WERI-Rb-1 (cell line): ENCODE results near the gene IQSEC3.

Source experiments
- DNase-seq: peaks from one replicate; pipeline ENCODE4 v3.0.0-alpha.2; 2020
- H3K27ac ChIP-seq: fragments of 250-450 bp; sonication (Bioruptor Pico); 2 replicates; pipeline ENCODE4 v1.5.1; 2020; ENCODE audit warnings: mild to moderate bottlenecking, moderate library complexity
- H3K27me3 ChIP-seq: fragments of 250-450 bp; sonication (Bioruptor Pico); 2 replicates; pipeline ENCODE4 v1.5.1; 2021; ENCODE audit warnings: mild to moderate bottlenecking, low read depth, moderate library complexity; ENCODE audit not compliant: insufficient read depth, severe bottlenecking
- H3K36me3 ChIP-seq: fragments of 250-450 bp; sonication (Bioruptor Pico); 2 replicates; pipeline ENCODE4 v1.5.1; 2020; ENCODE audit warnings: mild to moderate bottlenecking, moderate library complexity
- H3K4me3 ChIP-seq: 2 replicates; pipeline ENCODE4 v1.5.1; 2011; ENCODE audit warnings: low read depth, mild to moderate bottlenecking, control low read depth, low read length
- H3K9me3 ChIP-seq: fragments of 250-450 bp; sonication (Bioruptor Pico); 2 replicates; pipeline ENCODE4 v1.5.1; 2021; ENCODE audit warnings: mild to moderate bottlenecking, moderate library complexity; ENCODE audit not compliant: severe bottlenecking
- TF ChIP-seq, protein P1 (sequence below): IDR thresholded peaks from 2 replicates; pipeline ENCODE4 v1.5.1; 2011; ENCODE audit warnings: low read depth, mild to moderate bottlenecking, control low read depth, inconsistent platforms, low read length

The IQSEC3 gene

DNA sequence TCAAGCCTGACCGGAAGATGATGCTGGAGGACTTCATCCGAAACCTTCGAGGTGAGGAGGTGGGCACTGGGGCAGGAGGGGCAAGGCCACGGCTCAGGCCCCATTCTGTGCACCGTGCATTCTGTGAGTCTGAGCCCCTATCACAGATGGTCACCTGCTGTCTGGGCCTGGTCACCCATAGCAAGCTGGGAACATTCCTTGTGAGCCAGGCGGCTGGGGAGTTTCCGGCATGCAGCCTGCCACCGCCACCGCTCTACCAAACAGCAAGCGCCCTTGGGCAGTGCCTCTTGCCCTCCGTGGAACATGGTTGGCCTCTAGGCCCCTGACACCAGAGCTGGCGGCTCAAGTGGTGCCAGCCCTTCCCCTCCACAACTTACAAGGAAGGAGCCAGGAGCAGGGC, 91.1 kb downstream of the IQSEC3 start:
- TF ChIP-seq, protein P1, sequence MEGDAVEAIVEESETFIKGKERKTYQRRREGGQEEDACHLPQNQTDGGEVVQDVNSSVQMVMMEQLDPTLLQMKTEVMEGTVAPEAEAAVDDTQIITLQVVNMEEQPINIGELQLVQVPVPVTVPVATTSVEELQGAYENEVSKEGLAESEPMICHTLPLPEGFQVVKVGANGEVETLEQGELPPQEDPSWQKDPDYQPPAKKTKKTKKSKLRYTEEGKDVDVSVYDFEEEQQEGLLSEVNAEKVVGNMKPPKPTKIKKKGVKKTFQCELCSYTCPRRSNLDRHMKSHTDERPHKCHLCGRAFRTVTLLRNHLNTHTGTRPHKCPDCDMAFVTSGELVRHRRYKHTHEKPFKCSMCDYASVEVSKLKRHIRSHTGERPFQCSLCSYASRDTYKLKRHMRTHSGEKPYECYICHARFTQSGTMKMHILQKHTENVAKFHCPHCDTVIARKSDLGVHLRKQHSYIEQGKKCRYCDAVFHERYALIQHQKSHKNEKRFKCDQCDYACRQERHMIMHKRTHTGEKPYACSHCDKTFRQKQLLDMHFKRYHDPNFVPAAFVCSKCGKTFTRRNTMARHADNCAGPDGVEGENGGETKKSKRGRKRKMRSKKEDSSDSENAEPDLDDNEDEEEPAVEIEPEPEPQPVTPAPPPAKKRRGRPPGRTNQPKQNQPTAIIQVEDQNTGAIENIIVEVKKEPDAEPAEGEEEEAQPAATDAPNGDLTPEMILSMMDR, result no peak
- no peak overlapping the region for H3K4me3 ChIP-seq
- DNase-seq, result no peak

DNA sequence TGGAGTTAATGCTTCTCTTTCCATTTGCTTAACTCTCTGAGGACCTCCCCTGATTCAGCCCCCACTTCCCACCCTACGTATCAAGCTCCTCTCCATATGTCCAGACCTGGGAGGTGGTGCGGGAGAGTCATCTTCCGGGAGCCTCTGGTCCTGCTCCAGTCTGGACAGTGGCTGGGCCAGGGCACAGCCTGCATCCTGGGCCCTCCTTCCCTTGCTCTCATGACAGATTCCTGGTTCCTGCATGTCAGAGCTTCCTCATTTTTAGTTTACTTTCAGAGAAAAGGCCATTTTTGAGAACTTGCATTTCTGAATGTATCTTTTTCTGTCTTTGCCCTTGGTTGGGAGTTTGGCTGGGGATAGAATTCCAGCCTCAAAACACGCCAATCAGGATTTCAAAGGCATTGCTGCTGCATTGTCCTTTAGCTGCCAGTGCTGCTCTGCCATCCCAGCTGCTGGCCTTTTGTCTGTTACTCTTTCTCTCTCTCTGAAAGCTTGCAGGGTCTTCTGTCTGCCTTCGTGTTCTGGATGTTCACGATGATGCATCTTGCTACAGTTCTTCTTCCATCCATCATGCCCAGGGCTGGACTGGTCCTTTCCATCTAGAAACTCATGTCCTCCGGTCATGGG, 92.7 kb downstream of the IQSEC3 start:
- Histone ChIP-seq H3K36me3 (no peaks in the 10 kb centered on the region), H3K27me3 (no peaks in the 10 kb centered on the region), H3K9me3 (no peaks in the 10 kb centered on the region), H3K4me3 (no peak overlapping the region), H3K27ac (no peak overlapping the region)
- TF ChIP-seq, protein P1, result no peak
- DNase-seq, result no peak

More for the DNA sequence above, 91.1 kb downstream of the IQSEC3 start:
- H3K27ac ChIP-seq, result no peak overlapping the region
- H3K36me3 ChIP-seq, result no peaks in the 10 kb centered on the region
- H3K27me3 ChIP-seq, result no peaks in the 10 kb centered on the region
- no peaks in the 10 kb centered on the region for H3K9me3 ChIP-seq

DNA sequence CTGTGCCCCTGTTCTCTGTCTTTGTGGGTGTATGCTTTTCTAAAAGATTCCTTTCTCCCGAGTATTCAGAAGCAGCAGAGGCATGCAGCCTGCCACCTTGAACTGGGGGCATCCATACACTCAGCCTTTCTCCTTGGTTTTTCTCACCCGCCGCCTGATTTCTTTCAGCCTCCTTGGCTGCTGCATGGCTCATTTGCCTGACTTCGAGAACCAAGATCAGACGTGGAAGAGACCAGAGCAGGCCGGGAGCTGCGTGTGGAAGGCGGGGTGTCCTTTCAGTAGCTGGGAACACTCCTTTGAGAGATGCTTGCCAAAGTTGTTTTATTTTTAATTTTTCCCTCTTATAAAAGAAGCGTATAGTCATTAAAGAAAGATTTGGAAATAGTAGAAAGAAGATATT, 94.3 kb downstream of the IQSEC3 start:
- DNase-seq, result no peak
- Histone ChIP-seq H3K36me3 (no peaks in the 10 kb centered on the region), H3K27me3 (no peaks in the 10 kb centered on the region), H3K27ac (no peak overlapping the region), H3K9me3 (no peaks in the 10 kb centered on the region), H3K4me3 (no peak overlapping the region)
- TF ChIP-seq, protein P1, result no peak

DNA sequence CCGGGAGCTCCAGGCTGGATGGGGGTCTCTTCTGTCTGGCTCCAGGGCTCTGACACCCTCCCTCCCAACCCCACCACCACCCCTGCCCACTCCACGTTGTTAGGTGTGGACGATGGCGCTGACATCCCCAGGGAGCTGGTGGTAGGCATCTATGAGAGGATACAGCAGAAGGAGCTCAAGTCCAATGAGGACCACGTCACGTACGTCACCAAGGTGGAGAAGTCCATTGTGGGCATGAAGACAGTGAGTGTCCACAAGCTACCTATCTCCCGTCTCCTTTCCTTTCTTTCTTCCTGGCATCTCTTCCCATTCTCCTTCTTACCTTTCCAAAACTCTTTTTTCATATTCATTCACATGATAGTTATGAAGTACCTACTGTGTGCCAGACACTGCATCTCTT, 95.3 kb downstream of the IQSEC3 start:
- Histone ChIP-seq H3K36me3 (no peaks in the 10 kb centered on the region), H3K27ac (no peak overlapping the region), H3K4me3 (no peak overlapping the region), H3K9me3 (no peaks in the 10 kb centered on the region), H3K27me3 (no peaks in the 10 kb centered on the region)
- TF ChIP-seq, protein P1, result no peak
- no peak for DNase-seq

DNA sequence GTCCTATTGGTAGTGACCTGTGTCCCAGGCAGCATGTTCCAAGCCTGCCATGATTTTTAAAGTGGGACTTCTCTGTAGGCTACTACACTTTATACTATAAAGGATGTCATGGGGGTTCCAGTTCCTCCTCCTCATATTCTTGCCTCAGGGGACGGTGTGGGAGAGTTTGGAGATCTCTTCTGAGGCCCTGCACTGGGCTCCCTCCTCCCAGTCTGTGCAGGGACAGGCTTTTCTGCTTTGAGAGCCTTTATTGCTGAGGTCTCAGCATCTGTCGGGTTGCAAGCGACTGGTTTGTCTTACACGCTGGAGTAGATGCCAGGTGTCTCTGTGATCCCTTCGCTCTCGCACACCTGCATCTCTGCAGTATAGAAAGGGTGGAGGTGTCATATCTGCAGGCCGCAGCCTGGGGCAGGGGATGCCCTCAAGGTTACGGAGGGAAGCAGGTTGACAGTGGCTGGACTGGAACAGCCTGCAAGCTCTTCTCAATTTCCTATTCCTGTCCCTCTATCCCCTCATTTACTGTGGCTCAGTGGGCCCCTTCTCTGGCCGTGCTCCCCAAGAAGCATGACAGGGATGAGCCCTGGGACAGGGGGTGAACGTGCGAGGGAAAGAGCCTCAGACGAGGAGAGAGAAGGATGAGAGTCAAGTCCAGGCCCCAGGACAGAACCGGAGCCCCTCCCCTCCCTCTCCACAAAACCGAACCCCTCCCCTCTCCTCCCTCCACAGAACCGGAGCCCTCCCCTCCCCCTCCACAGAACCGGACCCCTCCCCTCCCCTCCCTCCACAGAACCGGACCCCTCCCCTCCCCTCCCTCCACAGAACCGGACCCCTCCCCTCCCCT, 96.1 kb downstream of the IQSEC3 start:
- TF ChIP-seq, protein P1, result no peak
- Histone ChIP-seq H3K27me3 (no peaks in the 10 kb centered on the region), H3K9me3 (no peaks in the 10 kb centered on the region), H3K4me3 (no peak overlapping the region), H3K36me3 (no peaks in the 10 kb centered on the region), H3K27ac (no peak overlapping the region)
- no peak for DNase-seq
